Measurements from ENCODE around the gene ULK4. TPM values are rescaled to one million over a fixed set of nuclear protein-coding genes. Genes with fewer than 3 reads are reported as not detected.

Gene ULK4
- total and polyA plus RNA-seq, 2 of the 4 experiments (the other 2 are of a cell fraction): 2.7 to 5.0 TPM

DNA sequence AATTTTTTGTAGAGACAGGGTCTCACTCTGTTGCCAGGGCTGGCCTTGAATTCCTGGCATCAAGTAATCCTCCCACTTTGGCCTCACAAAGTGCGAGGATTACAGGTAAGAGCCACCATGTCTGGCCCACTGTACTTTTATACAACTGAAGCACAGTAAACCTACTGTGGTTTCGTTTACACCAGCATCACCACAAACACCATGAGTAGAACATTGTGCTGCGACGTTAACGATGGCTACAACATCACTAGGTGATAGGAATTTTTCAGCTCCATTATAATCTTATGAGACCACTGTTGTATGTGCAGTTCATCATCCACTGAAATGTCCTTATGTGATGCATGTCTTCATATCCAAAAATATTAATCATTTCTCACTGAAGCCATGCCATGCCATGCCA, 750.9 kb downstream of the ULK4 start:
- no peak overlapping the region for H2BK20ac ChIP-seq (ENCODE audit: low read depth, low read length)
- H3K56ac ChIP-seq (ENCODE audit: extremely low read depth, insufficient read depth, low read length): no peak overlapping the region
- no peak overlapping the region for H3K4me2 ChIP-seq (ENCODE audit: low read depth, low read length)
- no peak overlapping the region for H2AK9ac ChIP-seq (replicated peaks; ENCODE audit: low read depth, low read length, poor library complexity)
- H3K9ac ChIP-seq (ENCODE audit: low read depth, low read length): no peak overlapping the region
- WGBS, 2 experiments (ENCODE audit: extremely low coverage in 2 of 2, insufficient read length in 1 of 2): 100% methylated on average over 1 of the region's 5 CpGs; no CpG with 5 or more reads in 1 of the 2 experiments
- no peak overlapping the region for H2AK5ac ChIP-seq (ENCODE audit: low read depth, low read length)
- no peak overlapping the region for H4K5ac ChIP-seq (ENCODE audit: low read depth, low read length)
- no peak overlapping the region for H4K91ac ChIP-seq (ENCODE audit: insufficient read depth, low read depth, low read length)
- no peak overlapping the region for H3K27ac ChIP-seq (ENCODE audit: insufficient read depth, low read length)
- no peak overlapping the region for H3K4ac ChIP-seq (ENCODE audit: low read depth, low read length)
- no peak overlapping the region for H3K14ac ChIP-seq (replicated peaks; ENCODE audit: low read depth, low read length)
- H3K4me3 ChIP-seq (ENCODE audit: insufficient read depth, low read depth, low read length): no peak overlapping the region
- in situ Hi-C loops (cut with MboI; ENCODE audit: low sequenced_read_pairs): loop anchor here (25.0 kb wide), 1 partner anchor 476 kb away; no protein-coding TSS in a partner anchor
- H2BK5ac ChIP-seq (ENCODE audit: low read depth, low read length, poor library complexity, severe bottlenecking): no peak overlapping the region
- dilution Hi-C loops (cut with HindIII; ENCODE audit: low sequenced_read_pairs, unreplicated experiment): no loop called here
- no peak overlapping the region for H2BK15ac ChIP-seq (ENCODE audit: low read depth, low read length)
- intact Hi-C loops (cut with micrococcal nuclease): no loop called here
- BruUV-seq (replicated peaks): no TSS peak
- peaks cover 96% of the 10 kb centered on the region for H4K20me1 ChIP-seq (ENCODE audit: insufficient read depth, low read length)
- CTCF ChIA-PET: no interaction called here
- H3K36me3 ChIP-seq (ENCODE audit: control insufficient read depth, insufficient read depth, low read length): no peaks in the 10 kb centered on the region
- peaks cover 0 to 48% of the 10 kb centered on the region in 2 experiments; a peak in 2 of 4 replicates for H3K79me1 ChIP-seq (ENCODE audit: low read depth in 1 of 2, low read length in 2 of 2)
- H2BK120ac ChIP-seq (ENCODE audit: low read depth, low read length): no peak overlapping the region
- ATAC-seq (ENCODE audit: low read depth) (no peak), DNase-seq (no peak)
- H3K27me3 ChIP-seq (ENCODE audit: control insufficient read depth, insufficient read depth, low read length): no peaks in the 10 kb centered on the region
- POLR2A ChIA-PET (ENCODE audit: unreplicated experiment): interaction anchor here (0.6 kb wide), 1 partner anchor 705 kb away, joined by 3 read pairs; no protein-coding TSS in a partner anchor
- H3K9me1 ChIP-seq (ENCODE audit: insufficient read depth, low read length): peaks cover 5% of the 10 kb centered on the region; the same call in 1 of the 2 replicates
- H2AFZ ChIP-seq (replicated peaks; ENCODE audit: low read length, poor library complexity): no peak overlapping the region
- H3K23ac ChIP-seq (ENCODE audit: low read depth, low read length): no peak overlapping the region
- TF ChIP-seq MXI1 (IDR thresholded peaks at IDR 0.05; ENCODE audit: borderline replicate concordance, low read depth, low read length) (no peak), RFX5 (IDR thresholded peaks at IDR 0.05; ENCODE audit: low read depth, low read length) (no peak), POLR2A (IDR thresholded peaks at IDR 0.05; ENCODE audit: low read depth, low read length) (no peak), CHD1 (IDR thresholded peaks at IDR 0.05; ENCODE audit: low read depth, low read length) (no peak), FOS (IDR thresholded peaks at IDR 0.05; ENCODE audit: low read depth, low read length) (no peak), MAFK (IDR thresholded peaks at IDR 0.05; ENCODE audit: low read depth, low read length) (no peak), MAZ (IDR thresholded peaks at IDR 0.05; ENCODE audit: borderline replicate concordance, low read depth, low read length) (no peak), NFE2L2 (IDR thresholded peaks at IDR 0.05; ENCODE audit: low read depth, low read length) (no peak), SMC3 (IDR thresholded peaks at IDR 0.05; ENCODE audit: low read depth, low read length) (no peak), BHLHE40 (IDR thresholded peaks at IDR 0.05; ENCODE audit: low read depth, low read length) (no peak), RAD21 (IDR thresholded peaks at IDR 0.05; ENCODE audit: low read length) (no peak), CEBPB (IDR thresholded peaks at IDR 0.05; ENCODE audit: low read depth, low read length) (no peak), RCOR1 (IDR thresholded peaks at IDR 0.05; ENCODE audit: insufficient replicate concordance, low read length) (no peak)
- TF ChIP-seq, protein P1, sequence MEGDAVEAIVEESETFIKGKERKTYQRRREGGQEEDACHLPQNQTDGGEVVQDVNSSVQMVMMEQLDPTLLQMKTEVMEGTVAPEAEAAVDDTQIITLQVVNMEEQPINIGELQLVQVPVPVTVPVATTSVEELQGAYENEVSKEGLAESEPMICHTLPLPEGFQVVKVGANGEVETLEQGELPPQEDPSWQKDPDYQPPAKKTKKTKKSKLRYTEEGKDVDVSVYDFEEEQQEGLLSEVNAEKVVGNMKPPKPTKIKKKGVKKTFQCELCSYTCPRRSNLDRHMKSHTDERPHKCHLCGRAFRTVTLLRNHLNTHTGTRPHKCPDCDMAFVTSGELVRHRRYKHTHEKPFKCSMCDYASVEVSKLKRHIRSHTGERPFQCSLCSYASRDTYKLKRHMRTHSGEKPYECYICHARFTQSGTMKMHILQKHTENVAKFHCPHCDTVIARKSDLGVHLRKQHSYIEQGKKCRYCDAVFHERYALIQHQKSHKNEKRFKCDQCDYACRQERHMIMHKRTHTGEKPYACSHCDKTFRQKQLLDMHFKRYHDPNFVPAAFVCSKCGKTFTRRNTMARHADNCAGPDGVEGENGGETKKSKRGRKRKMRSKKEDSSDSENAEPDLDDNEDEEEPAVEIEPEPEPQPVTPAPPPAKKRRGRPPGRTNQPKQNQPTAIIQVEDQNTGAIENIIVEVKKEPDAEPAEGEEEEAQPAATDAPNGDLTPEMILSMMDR (conservative IDR thresholded peaks at IDR 0.05; ENCODE audit: low read depth, low read length): no peak
- TF ChIP-seq, protein P2, sequence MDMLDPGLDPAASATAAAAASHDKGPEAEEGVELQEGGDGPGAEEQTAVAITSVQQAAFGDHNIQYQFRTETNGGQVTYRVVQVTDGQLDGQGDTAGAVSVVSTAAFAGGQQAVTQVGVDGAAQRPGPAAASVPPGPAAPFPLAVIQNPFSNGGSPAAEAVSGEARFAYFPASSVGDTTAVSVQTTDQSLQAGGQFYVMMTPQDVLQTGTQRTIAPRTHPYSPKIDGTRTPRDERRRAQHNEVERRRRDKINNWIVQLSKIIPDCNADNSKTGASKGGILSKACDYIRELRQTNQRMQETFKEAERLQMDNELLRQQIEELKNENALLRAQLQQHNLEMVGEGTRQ (IDR thresholded peaks at IDR 0.05; ENCODE audit: low read depth, low read length): no peak
- TF ChIP-seq, protein P3, sequence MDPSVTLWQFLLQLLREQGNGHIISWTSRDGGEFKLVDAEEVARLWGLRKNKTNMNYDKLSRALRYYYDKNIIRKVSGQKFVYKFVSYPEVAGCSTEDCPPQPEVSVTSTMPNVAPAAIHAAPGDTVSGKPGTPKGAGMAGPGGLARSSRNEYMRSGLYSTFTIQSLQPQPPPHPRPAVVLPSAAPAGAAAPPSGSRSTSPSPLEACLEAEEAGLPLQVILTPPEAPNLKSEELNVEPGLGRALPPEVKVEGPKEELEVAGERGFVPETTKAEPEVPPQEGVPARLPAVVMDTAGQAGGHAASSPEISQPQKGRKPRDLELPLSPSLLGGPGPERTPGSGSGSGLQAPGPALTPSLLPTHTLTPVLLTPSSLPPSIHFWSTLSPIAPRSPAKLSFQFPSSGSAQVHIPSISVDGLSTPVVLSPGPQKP (IDR thresholded peaks at IDR 0.05; ENCODE audit: borderline replicate concordance, low read depth, low read length): no peak
- H3K4me1 ChIP-seq (ENCODE audit: control insufficient read depth, insufficient read depth, low read length): peaks cover 5% of the 10 kb centered on the region
- H4K8ac ChIP-seq (ENCODE audit: low read depth in 2 of 2, low read length in 2 of 2): no peak overlapping the region
- no peak overlapping the region for H3K18ac ChIP-seq (ENCODE audit: low read depth, low read length)
- H3K9me3 ChIP-seq (ENCODE audit: control insufficient read depth, insufficient read depth, low read length): no peaks in the 10 kb centered on the region
